HFFc6 (cell line): ENCODE data around the gene ZNF578. TPM values are rescaled to one million over a fixed set of nuclear protein-coding genes. Genes with fewer than 3 reads are reported as not detected.
"Not testable (repeated sequence)": the region's sequence is repeated elsewhere in the genome, so short reads cannot be mapped to it uniquely, and the experiment has no call there.

Experiments
- DNase-seq: peaks from one replicate; pipeline ENCODE4 v3.0.0-alpha.2; 2018
- H3K27ac Mint-ChIP-seq: 2 replicates; pipeline ENCODE4 v1.8.0; 2020; ENCODE audit warnings: mild to moderate bottlenecking, mixed read lengths
- H3K27me3 Mint-ChIP-seq: 2 replicates; pipeline ENCODE4 v1.8.0; 2021; ENCODE audit warnings: mild to moderate bottlenecking, moderate library complexity, mixed read lengths; ENCODE audit not compliant: insufficient read depth
- H3K36me3 Mint-ChIP-seq: 2 replicates; pipeline ENCODE4 v1.8.0; 2021; ENCODE audit warnings: low read depth, mixed read lengths
- H3K4me1 Mint-ChIP-seq: 2 replicates; pipeline ENCODE4 v1.8.0; 2020; ENCODE audit warnings: low read depth, mixed read lengths
- H3K4me3 Mint-ChIP-seq: 2 replicates; pipeline ENCODE4 v1.8.0; 2020; ENCODE audit warnings: mild to moderate bottlenecking, moderate library complexity, mixed read lengths
- H3K9me3 Mint-ChIP-seq: 2 replicates; pipeline ENCODE4 v1.8.0; 2020; ENCODE audit warnings: mild to moderate bottlenecking, mixed read lengths
- CTCF ChIP-seq: fragments of 200-600 bp; sonication (generic); IDR thresholded peaks from 2 replicates; pipeline ENCODE4 v1.5.0; 2021; ENCODE audit warnings: antibody characterized with exemption, mild to moderate bottlenecking
- total RNA-seq, 6 experiments: library from RNA; stranded (reverse); fragmentation: NEBNext Ultra II Directional; extraction: Animal tissue kit (Norgen Biotek cat#: 25700); gene quantifications; 2 replicates in 1 of 6; 3 replicates in 5 of 6; pipeline ENCODE4 v1.2.3, GENCODE V29; 2021

ZNF578 gene
- total RNA-seq, 6 experiments from 2014 or later, result 0.94 to 1.4 (median 1.0) TPM

- not testable (repeated sequence) for H3K4me1 Mint-ChIP-seq, H3K27ac Mint-ChIP-seq, DNase-seq, H3K4me3 Mint-ChIP-seq, H3K27me3 Mint-ChIP-seq
- Mint-ChIP-seq H3K9me3 (peaks cover 75% of the 10 kb centered on the region), H3K36me3 (peaks cover 12% of the 10 kb centered on the region)
These were observed 32.3 kb downstream of the ZNF578 start for GRCh38 chr19:52485561-52486240.

GRCh38 chr19:52492201-52492993 lies 39.0 kb downstream of the ZNF578 start:
- no peak for DNase-seq
- no peak for TF ChIP-seq CTCF
- Mint-ChIP-seq H3K27me3 (peaks cover 4% of the 10 kb centered on the region), H3K9me3 (peaks cover 73% of the 10 kb centered on the region), H3K4me1 (no peaks in the 10 kb centered on the region), H3K27ac (no peak overlapping the region), H3K36me3 (peaks cover 37% of the 10 kb centered on the region), H3K4me3 (no peak overlapping the region)

- TF ChIP-seq CTCF, result no peak
- no peak overlapping the region for H3K4me3 Mint-ChIP-seq
- H3K27me3 Mint-ChIP-seq, result peaks cover 4% of the 10 kb centered on the region
- H3K36me3 Mint-ChIP-seq, result peaks cover 37% of the 10 kb centered on the region
- DNase-seq, result no peak
- H3K27ac Mint-ChIP-seq, result no peak overlapping the region
- H3K9me3 Mint-ChIP-seq, result peaks cover 80% of the 10 kb centered on the region
- H3K4me1 Mint-ChIP-seq, result no peaks in the 10 kb centered on the region
These were observed 39.7 kb downstream of the ZNF578 start for GRCh38 chr19:52492994-52493470.

GRCh38 chr19:52494518-52494917 lies 41.2 kb downstream of the ZNF578 start:
- Mint-ChIP-seq H3K27ac (no peak overlapping the region), H3K4me1 (no peaks in the 10 kb centered on the region), H3K4me3 (no peak overlapping the region), H3K36me3 (peaks cover 34% of the 10 kb centered on the region), H3K27me3 (peaks cover 2% of the 10 kb centered on the region; the same call in 1 of the 2 replicates), H3K9me3 (peaks cover 84% of the 10 kb centered on the region)
- TF ChIP-seq CTCF, result no peak
- DNase-seq, result no peak

- no peak for TF ChIP-seq CTCF
- Mint-ChIP-seq H3K36me3 (peaks cover 36% of the 10 kb centered on the region), H3K27ac (no peak overlapping the region), H3K9me3 (peaks cover 80% of the 10 kb centered on the region), H3K4me1 (no peaks in the 10 kb centered on the region), H3K4me3 (no peak overlapping the region), H3K27me3 (peaks cover 5% of the 10 kb centered on the region)
- DNase-seq, result no peak
These were observed 45.2 kb downstream of the ZNF578 start for GRCh38 chr19:52498571-52498970.

GRCh38 chr19:52500474-52500873 lies 47.1 kb downstream of the ZNF578 start:
- H3K9me3 Mint-ChIP-seq, result peaks cover 78% of the 10 kb centered on the region
- H3K36me3 Mint-ChIP-seq, result peaks cover 30% of the 10 kb centered on the region
- not testable (repeated sequence) for H3K4me1 Mint-ChIP-seq, DNase-seq, H3K27me3 Mint-ChIP-seq, H3K27ac Mint-ChIP-seq, H3K4me3 Mint-ChIP-seq

GRCh38 chr19:52500991-52501390 lies 47.6 kb downstream of the ZNF578 start:
- Mint-ChIP-seq H3K9me3 (peaks cover 77% of the 10 kb centered on the region), H3K36me3 (peaks cover 25% of the 10 kb centered on the region)
- not testable (repeated sequence) for H3K27me3 Mint-ChIP-seq, H3K27ac Mint-ChIP-seq, DNase-seq, H3K4me3 Mint-ChIP-seq, H3K4me1 Mint-ChIP-seq
